Loucy (cell line): ENCODE results near the gene TMX3.

Experiments
- H2AFZ ChIP-seq: fragments of 200-600 bp; sonication (generic); 2 replicates; pipeline ENCODE4 v1.6.0; 2016; ENCODE audit warnings: antibody characterized with exemption, mild to moderate bottlenecking, low read length, moderate library complexity
- H3F3A ChIP-seq: fragments of 200-600 bp; 2 replicates; pipeline ENCODE4 v1.6.0; 2016; ENCODE audit warnings: antibody characterized with exemption, low read depth, mild to moderate bottlenecking
- H3K27me3 ChIP-seq: fragments of 200-600 bp; sonication (generic); 2 replicates; pipeline ENCODE4 v1.6.1; 2014; ENCODE audit warnings: low read length, mild to moderate bottlenecking; ENCODE audit not compliant: insufficient read depth, poor library complexity, severe bottlenecking
- H3K36me3 ChIP-seq: fragments of 200-600 bp; sonication (generic); 2 replicates; pipeline ENCODE4 v1.6.1; 2016; ENCODE audit warnings: low read length; ENCODE audit not compliant: insufficient read depth
- H3K4me1 ChIP-seq: fragments of 200-600 bp; sonication (generic); 2 replicates; pipeline ENCODE4 v1.5.1; 2014; ENCODE audit warnings: low read length, mild to moderate bottlenecking; ENCODE audit not compliant: insufficient read depth, poor library complexity, severe bottlenecking
- H3K4me2 ChIP-seq: fragments of 200-600 bp; sonication (generic); 2 replicates; pipeline ENCODE4 v1.6.0; 2014; ENCODE audit warnings: antibody characterized with exemption, low read length, low read depth, mild to moderate bottlenecking; ENCODE audit not compliant: poor library complexity, severe bottlenecking
- H3K4me3 ChIP-seq: fragments of 200-600 bp; sonication (generic); 2 replicates; pipeline ENCODE4 v1.5.1; 2014; ENCODE audit warnings: low read length, mild to moderate bottlenecking, mixed read lengths; ENCODE audit not compliant: poor library complexity, severe bottlenecking
- H3K79me2 ChIP-seq: fragments of 200-600 bp; sonication (generic); 2 replicates; pipeline ENCODE4 v1.6.1; 2014; ENCODE audit warnings: low read length; ENCODE audit not compliant: insufficient read depth
- H3K9ac ChIP-seq: fragments of 200-600 bp; sonication (generic); 2 replicates; pipeline ENCODE4 v1.6.0; 2014; ENCODE audit warnings: mild to moderate bottlenecking, low read depth, low read length, moderate library complexity; ENCODE audit not compliant: poor library complexity, severe bottlenecking
- H3K9me2 ChIP-seq: fragments of 200-600 bp; sonication (generic); replicated peaks from 2 replicates; pipeline ENCODE4 v1.6.1; 2016; ENCODE audit warnings: low read depth, low read length, mixed read lengths
- H3K9me3 ChIP-seq: fragments of 200-600 bp; sonication (generic); 2 replicates; pipeline ENCODE4 v1.6.1; 2014; ENCODE audit warnings: mild to moderate bottlenecking, antibody characterized with exemption, low read length, low read depth; ENCODE audit not compliant: insufficient read depth
- H4K20me1 ChIP-seq: fragments of 200-600 bp; sonication (generic); 2 replicates; pipeline ENCODE4 v1.6.0; 2014; ENCODE audit warnings: antibody characterized with exemption, low read length, mild to moderate bottlenecking; ENCODE audit not compliant: insufficient read depth, poor library complexity, severe bottlenecking
- CTCF ChIP-seq: fragments of 200-600 bp; sonication (generic); conservative IDR thresholded peaks from 2 replicates; pipeline ENCODE4 v1.5.1; 2014; ENCODE audit warnings: mild to moderate bottlenecking, antibody characterized with exemption, low read length
- EZH2phosphoT487 ChIP-seq: fragments of 200-600 bp; IDR thresholded peaks from 2 replicates; pipeline ENCODE4 v1.6.1; 2018; ENCODE audit warnings: antibody characterized with exemption, mild to moderate bottlenecking, moderate library complexity, borderline replicate concordance

TMX3 gene

GRCh38 chr18:68707646-68708045, 7.3 kb downstream of the TMX3 start:
- Histone ChIP-seq H3K4me3 (no peak overlapping the region), H4K20me1 (peaks cover 59% of the 10 kb centered on the region), H3F3A (no peaks in the 10 kb centered on the region), H3K36me3 (peaks cover 66% of the 10 kb centered on the region), H3K27me3 (no peaks in the 10 kb centered on the region), H3K9ac (no peak overlapping the region), H2AFZ (no peak overlapping the region), H3K9me3 (no peaks in the 10 kb centered on the region), H3K4me2 (peak overlapping the region; percentile 22), H3K79me2 (peaks cover 70% of the 10 kb centered on the region), H3K9me2 (no peaks in the 10 kb centered on the region), H3K4me1 (peaks cover 42% of the 10 kb centered on the region)
- TF ChIP-seq EZH2phosphoT487 (no peak), CTCF (no peak)

GRCh38 chr18:68705119-68705518, 9.8 kb downstream of the TMX3 start:
- TF ChIP-seq EZH2phosphoT487 (no peak), CTCF (no peak)
- H3F3A ChIP-seq, result no peaks in the 10 kb centered on the region
- no peaks in the 10 kb centered on the region for H3K9me2 ChIP-seq
- no peak overlapping the region for H2AFZ ChIP-seq
- H3K4me1 ChIP-seq, result peaks cover 17% of the 10 kb centered on the region
- H3K27me3 ChIP-seq, result no peaks in the 10 kb centered on the region
- H3K79me2 ChIP-seq, result peaks cover 64% of the 10 kb centered on the region
- no peaks in the 10 kb centered on the region for H3K9me3 ChIP-seq
- H3K9ac ChIP-seq, result no peak overlapping the region
- H3K4me3 ChIP-seq, result no peak overlapping the region
- H3K36me3 ChIP-seq, result peaks cover 60% of the 10 kb centered on the region
- H4K20me1 ChIP-seq, result peaks cover 50% of the 10 kb centered on the region
- peak overlapping the region; percentile 0 for H3K4me2 ChIP-seq

GRCh38 chr18:68703326-68703725, 11.6 kb downstream of the TMX3 start:
- H3K27me3 ChIP-seq, result no peaks in the 10 kb centered on the region
- no peak overlapping the region for H2AFZ ChIP-seq
- H4K20me1 ChIP-seq, result peaks cover 51% of the 10 kb centered on the region
- no peaks in the 10 kb centered on the region for H3K9me3 ChIP-seq
- peaks cover 1% of the 10 kb centered on the region for H3K4me1 ChIP-seq
- no peak overlapping the region for H3K4me2 ChIP-seq
- TF ChIP-seq EZH2phosphoT487 (no peak), CTCF (no peak)
- H3K79me2 ChIP-seq, result peaks cover 60% of the 10 kb centered on the region
- no peak overlapping the region for H3K4me3 ChIP-seq
- no peaks in the 10 kb centered on the region for H3F3A ChIP-seq
- H3K36me3 ChIP-seq, result peaks cover 53% of the 10 kb centered on the region
- H3K9me2 ChIP-seq, result no peaks in the 10 kb centered on the region
- no peak overlapping the region for H3K9ac ChIP-seq
